Measurements from ENCODE around the gene UQCRH. TPM values are rescaled to one million over a fixed set of nuclear protein-coding genes. Genes with fewer than 3 reads are reported as not detected.
A peak's percentile ranks its signal among the peaks of the same experiment; 100 is the strongest.
"Not testable (repeated sequence)": the region's sequence is repeated elsewhere in the genome, so short reads cannot be mapped to it uniquely, and the experiment has no call there.

The UQCRH gene
- total RNA-seq, 1 experiment from 2014 or later = 508 TPM

GRCh38 chr1:46319960-46320914 is 16.7 kb downstream of the UQCRH start:
- not testable (repeated sequence) for H2BK20ac ChIP-seq (ENCODE audit: low read depth, low read length, poor library complexity, severe bottlenecking); H3K79me2 ChIP-seq (ENCODE audit: insufficient read depth, low read length)

GRCh38 chr1:46322191-46322590 is 18.7 kb downstream of the UQCRH start:
- not testable (repeated sequence) for H3K9ac ChIP-seq (ENCODE audit: extremely low read depth, insufficient read length, low read length); H3K14ac ChIP-seq (ENCODE audit: insufficient read depth, low read length); H3K9me3 ChIP-seq (ENCODE audit: control insufficient read depth, low read depth, low read length); H3K4me3 Mint-ChIP-seq; H3K18ac ChIP-seq (ENCODE audit: insufficient read length, low read depth, low read length); H3K56ac ChIP-seq (ENCODE audit: insufficient read length, low read depth, low read length); H4K20me1 ChIP-seq (ENCODE audit: control insufficient read depth, insufficient read depth, insufficient read length); H4K91ac ChIP-seq (ENCODE audit: insufficient read length, low read depth, low read length); H2BK5ac ChIP-seq (ENCODE audit: insufficient read length, low read length); H3K4me1 ChIP-seq (ENCODE audit: insufficient read depth, low read length); H3K9me3 Mint-ChIP-seq; H3K27ac ChIP-seq (ENCODE audit: insufficient read length, low read depth, low read length); H2BK20ac ChIP-seq (ENCODE audit: low read depth, low read length, poor library complexity, severe bottlenecking); H3K79me1 ChIP-seq (ENCODE audit: insufficient read depth, low read depth, low read length, poor library complexity, severe bottlenecking); H2BK12ac ChIP-seq (ENCODE audit: insufficient read length, low read depth, low read length); H4K5ac ChIP-seq (ENCODE audit: insufficient read length, low read depth, low read length); H3K27me3 ChIP-seq (ENCODE audit: insufficient read depth, low read length); H3K4ac ChIP-seq (ENCODE audit: low read depth, low read length); H2AK5ac ChIP-seq (ENCODE audit: insufficient read length, low read length); H4K8ac ChIP-seq (replicated peaks; ENCODE audit: insufficient read length, low read depth, low read length); H2AFZ ChIP-seq (ENCODE audit: low read length); H3K23me2 ChIP-seq (ENCODE audit: insufficient read length, low read depth, low read length, poor library complexity, severe bottlenecking); H3K23ac ChIP-seq (ENCODE audit: insufficient read length, low read depth, low read length); H3K27ac Mint-ChIP-seq; H3K27me3 Mint-ChIP-seq (ENCODE audit: low read depth); H2BK120ac ChIP-seq (ENCODE audit: low read depth, low read length, poor library complexity, severe bottlenecking); H2BK15ac ChIP-seq (ENCODE audit: low read depth, low read length); H3T11ph ChIP-seq (ENCODE audit: low read length); H3K36me3 Mint-ChIP-seq (ENCODE audit: insufficient read depth in 1 of 3, low read depth in 3 of 3); DNase-seq; H3K4me2 ChIP-seq (ENCODE audit: insufficient read depth, insufficient read length, low read length); H3K79me2 ChIP-seq (ENCODE audit: insufficient read depth, low read length)
- peaks cover 18 to 21% of the 10 kb centered on the region in 2 experiments for H3K4me1 Mint-ChIP-seq
- WGBS (ENCODE audit: extremely low coverage, insufficient read length, low lambda C conversion rate) = no CpG with 5 or more reads among the region's 6 CpGs

More at GRCh38 chr1:46319960-46320914, 16.7 kb downstream of the UQCRH start:
- H3K4me3 Mint-ChIP-seq; H3K14ac ChIP-seq (ENCODE audit: insufficient read depth, low read length); H3K4me1 ChIP-seq (ENCODE audit: insufficient read depth, low read length); H3K9me3 ChIP-seq (ENCODE audit: control insufficient read depth, low read depth, low read length); H3K9me3 Mint-ChIP-seq; H2AFZ ChIP-seq (ENCODE audit: low read length); H3K27me3 Mint-ChIP-seq (ENCODE audit: low read depth); H3K9ac ChIP-seq (ENCODE audit: extremely low read depth, insufficient read length, low read length); H2BK12ac ChIP-seq (ENCODE audit: insufficient read length, low read depth, low read length); H3K18ac ChIP-seq (ENCODE audit: insufficient read length, low read depth, low read length); H3T11ph ChIP-seq (ENCODE audit: low read length); H3K23me2 ChIP-seq (ENCODE audit: insufficient read length, low read depth, low read length, poor library complexity, severe bottlenecking); H4K20me1 ChIP-seq (ENCODE audit: control insufficient read depth, insufficient read depth, insufficient read length); H3K79me1 ChIP-seq (ENCODE audit: insufficient read depth, low read depth, low read length, poor library complexity, severe bottlenecking); H3K4me2 ChIP-seq (ENCODE audit: insufficient read depth, insufficient read length, low read length); H2BK15ac ChIP-seq (ENCODE audit: low read depth, low read length); H4K8ac ChIP-seq (replicated peaks; ENCODE audit: insufficient read length, low read depth, low read length); H3K4ac ChIP-seq (ENCODE audit: low read depth, low read length); H3K27ac ChIP-seq (ENCODE audit: insufficient read length, low read depth, low read length); H4K5ac ChIP-seq (ENCODE audit: insufficient read length, low read depth, low read length); H3K23ac ChIP-seq (ENCODE audit: insufficient read length, low read depth, low read length); DNase-seq; H4K91ac ChIP-seq (ENCODE audit: insufficient read length, low read depth, low read length); H2AK5ac ChIP-seq (ENCODE audit: insufficient read length, low read length); H3K56ac ChIP-seq (ENCODE audit: insufficient read length, low read depth, low read length); H2BK5ac ChIP-seq (ENCODE audit: insufficient read length, low read length); H3K27me3 ChIP-seq (ENCODE audit: insufficient read depth, low read length); H2BK120ac ChIP-seq (ENCODE audit: low read depth, low read length, poor library complexity, severe bottlenecking): not testable (repeated sequence)
- Mint-ChIP-seq H3K4me1 (peaks cover 18 to 21% of the 10 kb centered on the region in 2 experiments), H3K36me3 (ENCODE audit: insufficient read depth in 1 of 3, low read depth in 3 of 3) (peaks cover 6 to 19% (median 14%) of the 10 kb centered on the region in 3 experiments; a peak in 6 of 7 replicates), H3K27ac (peak overlapping the region in 2 of 3 experiments; percentile 20 to 54; a peak in 4 of 7 replicates)
- no CpG with 5 or more reads among the region's 13 CpGs for WGBS (ENCODE audit: extremely low coverage, insufficient read length, low lambda C conversion rate)
